NCI-H1092 (cell line): Measurements from ENCODE around the gene LITAF.
"Not testable (repeated sequence)": the region's sequence is repeated elsewhere in the genome, so short reads cannot be mapped to it uniquely, and the experiment has no call there.

Source experiments
- DNase-seq: peaks from one replicate; lab custom pipeline; 2025; lab: John Stamatoyannopoulos, UW

LITAF gene

DNA sequence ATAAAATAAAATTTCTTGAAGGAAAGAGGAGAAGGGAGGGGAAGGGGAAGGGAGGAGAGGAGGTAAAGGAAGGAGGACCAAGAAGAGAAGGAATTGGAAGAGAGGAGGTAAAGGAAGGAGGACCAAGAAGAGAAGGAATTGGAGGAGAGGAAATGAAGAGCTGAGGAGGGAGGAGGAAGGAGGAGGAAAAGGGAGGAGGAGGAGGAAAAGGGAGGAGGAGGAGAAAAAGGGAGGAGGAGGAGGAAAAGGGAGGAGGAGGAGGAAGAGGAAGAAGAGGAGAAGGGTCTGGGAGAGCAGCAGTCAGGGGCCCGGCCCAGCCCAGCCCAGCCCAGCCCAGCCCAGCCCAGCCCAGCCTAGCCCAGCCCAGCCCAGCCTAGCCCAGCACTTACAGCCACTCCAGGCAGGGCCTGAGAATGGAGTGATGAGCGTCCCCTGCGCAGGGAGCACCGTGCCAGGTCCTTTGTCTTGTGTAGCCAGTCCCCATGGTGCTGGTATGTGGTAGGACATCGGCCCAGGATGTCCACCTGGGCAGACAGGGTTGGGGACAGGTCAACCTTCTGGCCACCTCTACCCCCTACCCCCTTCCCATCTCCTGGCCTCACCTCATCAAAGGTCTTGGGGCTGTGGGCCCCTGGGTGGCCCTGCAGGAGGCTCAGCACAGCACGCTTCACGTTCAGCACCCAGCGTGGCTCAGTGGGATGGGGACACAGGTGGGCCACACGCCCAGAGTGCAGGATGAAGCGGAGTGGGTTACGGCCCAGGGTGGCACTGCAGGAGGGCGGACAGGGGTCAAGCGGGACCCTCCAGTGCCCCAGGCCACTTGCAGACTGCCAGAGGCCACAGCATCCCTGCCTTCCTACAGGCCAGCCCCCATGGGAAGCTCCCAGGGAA is 70.9 kb downstream of the LITAF start:
- DNase-seq: no peak

DNA sequence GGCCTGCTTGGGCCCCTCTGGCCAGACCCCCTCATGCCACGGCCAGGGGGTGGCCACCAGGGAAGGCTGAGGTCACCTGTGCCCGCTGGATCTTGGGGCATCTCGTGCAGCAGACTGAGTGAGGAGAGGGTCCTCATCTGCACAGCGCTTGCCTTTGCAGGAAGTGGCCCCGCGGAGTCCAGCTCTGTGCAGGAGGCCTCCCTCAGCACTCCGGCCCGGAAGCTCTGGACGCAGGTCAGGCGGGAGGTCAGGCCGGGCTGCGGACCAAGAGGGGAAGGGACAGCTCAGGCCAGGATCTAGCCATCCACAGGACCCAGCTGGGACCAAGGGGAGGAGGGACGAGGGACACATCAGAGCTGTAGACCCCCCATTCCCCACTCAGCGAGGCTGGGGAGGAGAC is 72.4 kb downstream of the LITAF start:
- DNase-seq: no peak

GRCh38 chr16:11513366-11513765 is 73.4 kb downstream of the LITAF start:
- not testable (repeated sequence) for DNase-seq

- DNase-seq: no peak
Observed at GRCh38 chr16:11511801-11512200, 74.9 kb downstream of the LITAF start.

DNA sequence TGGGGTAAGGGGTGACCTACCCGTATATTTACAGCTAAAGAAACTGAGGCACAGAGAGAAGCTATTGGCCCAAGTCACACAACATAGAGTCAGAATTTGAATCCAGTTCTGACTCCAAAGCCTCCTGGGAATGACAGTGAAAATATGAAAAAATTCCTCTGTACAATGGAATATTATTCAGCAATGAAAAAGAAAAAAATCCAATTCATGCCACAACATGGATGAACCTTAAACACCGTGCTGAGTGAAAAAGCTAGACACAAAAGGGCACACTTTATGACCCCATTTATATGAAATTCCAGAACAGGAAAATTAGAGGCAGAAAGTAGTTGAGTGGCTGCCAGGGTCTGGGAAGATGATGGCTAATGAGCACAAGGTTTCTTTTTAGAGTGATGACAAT is 75.4 kb downstream of the LITAF start:
- DNase-seq: no peak

DNA sequence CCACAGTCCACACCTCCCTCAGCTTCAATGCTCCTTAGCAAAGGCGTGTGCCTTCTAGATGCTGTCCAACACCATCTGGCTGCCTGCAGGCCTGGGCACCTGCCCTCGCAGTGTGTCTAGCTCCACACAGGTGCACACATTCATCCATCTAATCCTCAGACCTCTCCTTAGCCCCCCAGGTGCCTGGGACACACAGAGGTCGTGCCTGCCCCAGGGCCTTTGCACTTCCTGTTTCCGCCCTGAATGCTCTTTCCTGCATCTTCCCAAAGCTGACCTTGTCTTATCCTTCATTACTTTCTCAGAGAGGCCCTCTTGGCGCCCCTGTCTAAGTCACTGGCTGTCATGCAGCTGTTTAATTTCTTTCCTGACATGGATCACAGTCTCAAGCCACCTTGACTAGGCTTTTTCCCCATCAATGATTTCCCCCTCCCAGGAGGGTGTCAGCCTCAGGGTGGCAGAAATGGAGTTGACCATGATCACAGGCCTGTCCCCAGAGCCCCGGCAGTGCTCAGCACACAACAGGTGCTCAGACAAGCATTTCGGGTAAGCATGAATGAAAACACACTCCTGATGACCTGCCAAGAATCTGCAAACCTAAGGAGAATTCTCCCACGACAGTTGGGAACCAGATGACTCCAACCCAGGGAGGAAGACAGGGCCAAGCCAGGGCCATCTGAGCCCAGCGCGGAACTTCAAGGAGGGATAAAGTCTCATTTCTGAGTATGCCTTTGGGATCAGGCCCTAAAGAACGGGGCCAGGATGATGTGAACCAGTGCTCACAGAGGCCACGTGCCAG is 76.3 kb downstream of the LITAF start:
- no peak for DNase-seq

DNA sequence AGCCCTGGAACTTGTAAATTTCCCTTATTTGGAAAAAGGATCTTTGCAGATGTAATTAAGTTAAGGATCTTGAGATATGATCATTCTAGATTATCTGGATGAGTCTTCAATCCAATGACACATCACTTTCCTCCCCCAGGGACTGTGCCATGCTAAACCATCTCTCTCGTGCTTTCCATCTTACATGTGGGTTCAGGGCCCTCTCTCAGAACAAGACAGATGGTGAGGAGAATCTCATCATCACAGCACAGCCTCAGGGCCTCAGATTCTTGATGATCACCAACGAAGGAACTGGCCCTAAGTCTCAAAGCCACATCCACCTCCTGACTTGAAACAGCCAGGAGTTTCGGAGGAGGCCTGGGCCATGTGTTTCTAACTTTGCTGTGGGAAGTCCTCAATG is 78.7 kb downstream of the LITAF start:
- DNase-seq: no peak

DNA sequence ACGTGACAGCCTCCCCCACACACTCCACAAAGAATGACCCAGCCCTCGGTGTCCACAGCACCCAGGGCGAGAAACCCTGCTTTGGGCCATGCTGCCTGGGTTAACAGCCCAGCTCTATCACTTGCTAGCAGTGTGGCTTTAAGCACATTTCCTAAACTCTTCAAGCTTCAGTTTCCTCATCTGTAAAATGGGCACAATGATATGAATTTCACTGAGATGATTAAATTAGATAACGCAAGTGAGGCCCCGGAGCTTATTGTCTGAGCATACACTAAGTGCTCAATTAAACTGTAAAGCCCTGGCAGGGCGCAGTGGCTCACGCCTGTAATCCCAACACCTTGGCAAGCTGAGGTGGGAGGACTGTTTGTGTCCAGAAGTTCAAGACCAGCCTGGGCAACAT is 79.4 kb downstream of the LITAF start:
- no peak for DNase-seq

DNA sequence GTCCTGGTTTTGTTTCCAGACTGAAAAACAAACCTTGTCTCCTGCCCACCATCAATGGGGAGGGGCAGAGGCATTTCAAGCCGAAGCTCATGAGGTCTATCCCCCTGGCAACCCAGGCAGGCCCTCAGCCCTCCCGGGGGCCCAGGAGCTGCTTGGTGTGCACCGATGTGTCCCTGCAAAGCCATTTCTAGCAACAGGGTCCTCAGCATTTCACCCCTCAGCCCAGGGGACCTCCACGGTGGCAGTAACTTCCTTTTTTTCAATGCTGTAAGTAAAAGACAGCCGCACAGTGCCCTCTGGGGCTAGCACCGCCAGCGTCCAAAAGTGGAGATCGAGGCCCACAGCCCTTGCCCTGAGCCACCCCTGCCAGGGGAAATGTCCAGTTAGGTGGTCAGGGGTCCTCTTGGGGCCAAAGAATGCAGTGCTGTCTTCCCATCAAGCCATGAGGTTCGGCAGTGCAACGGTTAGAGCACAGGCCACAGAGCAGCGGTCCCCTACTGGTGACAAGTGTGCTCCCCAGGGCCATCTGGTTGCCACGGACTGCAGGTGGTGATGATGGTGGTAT is 79.9 kb downstream of the LITAF start:
- no peak for DNase-seq

DNA sequence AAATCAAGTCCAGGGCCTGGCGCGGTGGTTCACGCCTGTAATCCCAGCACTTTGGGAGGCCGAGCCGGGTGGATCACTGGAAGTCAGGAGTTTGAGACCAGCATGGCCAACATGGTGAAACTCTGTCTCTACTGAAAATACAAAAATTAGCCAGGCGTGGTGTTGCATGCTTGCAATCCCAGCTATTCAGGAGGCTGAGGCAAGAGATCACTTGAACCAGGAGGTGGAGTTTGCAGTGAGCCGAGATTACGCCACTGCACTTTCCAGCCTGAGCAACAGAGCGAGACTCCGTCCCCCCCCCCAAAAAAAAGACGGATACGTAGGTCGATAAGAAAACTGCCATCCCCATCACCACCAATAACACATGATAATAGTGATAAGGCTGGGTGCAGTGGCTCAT is 82.5 kb downstream of the LITAF start:
- DNase-seq: not testable (repeated sequence)

DNA sequence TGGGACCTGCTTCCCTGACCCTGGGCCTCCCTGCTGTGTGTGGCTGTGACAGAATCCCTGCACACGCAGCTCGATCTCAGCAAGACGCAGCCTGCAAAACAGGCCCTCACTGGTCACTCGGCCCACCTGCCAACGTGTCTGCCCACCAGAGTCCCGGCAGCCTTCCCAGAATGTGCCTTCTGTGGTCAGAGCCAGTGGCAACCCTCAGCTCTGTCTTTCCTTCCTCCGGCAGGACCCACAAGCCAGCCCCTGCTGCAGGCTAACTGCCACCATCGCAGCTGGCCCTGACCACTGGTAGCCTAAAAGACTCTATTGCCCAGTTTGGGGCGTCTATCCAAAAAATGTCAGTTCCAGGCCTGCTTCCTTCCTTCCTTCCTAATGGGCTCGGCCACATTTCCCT is 83.2 kb downstream of the LITAF start:
- no peak for DNase-seq

DNA sequence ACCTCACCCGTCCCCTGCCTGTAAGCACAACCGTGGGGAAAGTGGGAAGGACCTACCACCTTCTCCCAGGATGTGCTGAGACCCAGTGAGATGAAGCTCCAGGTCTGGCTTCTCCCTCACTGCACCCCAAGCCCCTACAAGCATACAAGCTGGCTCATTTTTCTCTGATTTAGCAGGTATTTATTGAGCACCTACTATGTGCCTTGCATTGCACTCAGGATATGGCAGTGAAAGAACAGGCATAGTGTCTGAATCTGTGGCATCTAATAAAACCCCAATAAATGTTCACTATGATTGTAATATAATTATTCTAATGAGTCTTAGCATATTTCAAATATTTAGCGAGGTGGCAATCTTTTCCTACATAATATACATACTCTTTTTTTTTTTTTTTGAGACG is 84.5 kb downstream of the LITAF start:
- no peak for DNase-seq

GRCh38 chr16:11501632-11502031 is 85.1 kb downstream of the LITAF start:
- DNase-seq: no peak

DNA sequence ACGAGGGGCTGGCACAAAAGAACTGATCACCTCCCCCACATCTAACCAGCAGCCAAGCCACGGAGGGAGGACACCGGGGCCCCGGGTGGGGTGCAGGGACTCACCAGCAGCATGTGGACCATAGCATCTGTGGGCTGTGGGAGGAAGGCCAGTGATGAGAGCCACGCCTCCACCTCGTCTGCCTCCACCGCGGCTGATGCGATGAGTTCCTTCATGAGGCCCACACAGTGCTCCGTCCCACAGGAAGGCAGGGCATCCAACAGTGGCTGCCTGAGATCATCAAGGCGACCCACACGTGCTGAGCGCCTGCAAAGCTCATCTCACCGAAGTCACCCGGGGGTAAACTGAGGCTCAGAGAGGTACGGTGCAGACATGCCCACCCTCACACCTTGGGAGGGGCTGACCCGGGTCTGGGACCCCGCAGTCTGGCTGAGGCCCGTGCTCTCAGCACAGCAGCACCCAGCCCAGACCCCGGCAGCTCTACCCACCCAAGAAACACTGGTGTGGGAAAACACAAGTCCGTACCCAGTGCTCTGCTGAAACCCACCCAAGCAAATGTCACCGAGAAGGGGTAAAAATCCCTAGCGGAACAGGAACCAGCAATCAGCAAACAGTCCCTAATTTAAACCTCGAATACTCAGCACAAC is 85.9 kb downstream of the LITAF start:
- DNase-seq: no peak

GRCh38 chr16:11499295-11500089 is 87.2 kb downstream of the LITAF start:
- no peak for DNase-seq

DNA sequence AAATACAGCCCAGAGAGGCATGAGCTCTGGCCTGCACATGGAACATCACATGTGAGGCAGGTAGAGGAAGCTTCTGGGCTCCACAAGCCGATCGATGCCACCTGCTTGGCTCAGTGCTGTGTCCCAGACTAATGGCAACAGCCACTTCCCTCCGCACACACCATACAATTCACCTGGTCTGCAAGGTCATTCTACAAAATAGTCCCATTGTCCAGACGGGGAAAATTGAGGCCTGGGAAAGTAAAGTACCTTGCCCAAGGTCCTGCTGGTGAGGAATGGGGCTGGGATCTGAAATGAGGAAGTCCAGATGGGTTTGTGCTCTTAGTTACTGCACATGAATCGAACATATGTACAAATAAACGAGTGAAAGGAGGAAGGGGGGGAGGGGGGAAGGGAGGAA is 88.0 kb downstream of the LITAF start:
- DNase-seq: no peak

DNA sequence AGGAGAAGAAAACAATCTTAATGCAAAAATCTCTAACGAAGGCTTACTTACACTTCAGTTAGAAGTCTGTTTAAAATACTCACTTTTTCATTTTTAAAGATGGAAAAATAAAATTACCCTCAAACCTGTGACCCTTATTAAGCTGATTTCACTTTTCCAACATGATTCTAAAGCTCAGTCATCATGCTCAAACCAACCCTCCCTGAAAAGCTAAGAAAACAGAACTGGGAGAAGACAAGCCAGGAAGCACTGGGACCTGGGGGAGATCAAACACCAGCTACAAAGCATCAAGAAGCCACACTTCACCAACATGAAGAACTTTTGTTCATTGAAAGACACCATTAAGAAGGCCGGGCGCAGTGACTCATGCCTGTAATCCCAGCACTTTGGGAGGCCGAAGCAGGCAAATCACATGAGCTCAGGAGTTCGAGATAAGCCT is 88.8 kb downstream of the LITAF start:
- no peak for DNase-seq
